Dermis blood vessel endothelial cell (primary cell): Measurements from ENCODE around the gene CPLX4. TPM values are rescaled to one million over a fixed set of nuclear protein-coding genes. Genes with fewer than 3 reads are reported as not detected.
A peak's percentile ranks its signal among the peaks of the same experiment; 100 is the strongest.

Experiments
- DNase-seq: peaks from one replicate; pipeline ENCODE4 v3.0.0; 2010
- total RNA-seq: library from RNA; depleted of rRNA; stranded (reverse); fragments of >200 nt; gene quantifications from 2 replicates; pipeline ENCODE4 v1.2.3, GENCODE V29; 2014

CPLX4 gene
- total RNA-seq: not detected in 2 replicates

GRCh38 chr18:59318460-59319050, at the start of gene CPLX4:
Gene CPLX4, minus strand, starts transcription at chr18:59318649. Its CDS starts 187 bp downstream, at chr18:59318462.
- no peak for DNase-seq

GRCh38 chr18:59360381-59360780, 41.9 kb upstream of the CPLX4 start:
- DNase-seq: no peak

GRCh38 chr18:59359576-59359952, 41.1 kb upstream of the CPLX4 start:
- DNase-seq: no peak

- peak; percentile 96 for DNase-seq
Measured at GRCh38 chr18:59358712-59359575, 40.5 kb upstream of the CPLX4 start, which contains the start of gene LMAN1. Gene LMAN1, minus strand, starts transcription at chr18:59359265. Its CDS starts 21 bp downstream, at chr18:59359244.

- DNase-seq: peak; percentile 59
Measured at GRCh38 chr18:59358414-59358711, 39.9 kb upstream of the CPLX4 start.

GRCh38 chr18:59357928-59358327, 39.5 kb upstream of the CPLX4 start:
- peak; percentile 68 for DNase-seq

- DNase-seq: no peak
Measured at GRCh38 chr18:59354731-59355130, 36.3 kb upstream of the CPLX4 start.

- DNase-seq: peak; percentile 50
Measured at GRCh38 chr18:59353079-59353680, 34.7 kb upstream of the CPLX4 start.

GRCh38 chr18:59352250-59352855, 33.9 kb upstream of the CPLX4 start:
- DNase-seq: no peak

GRCh38 chr18:59345556-59345955, 27.1 kb upstream of the CPLX4 start:
- DNase-seq: no peak

GRCh38 chr18:59344996-59345395, 26.5 kb upstream of the CPLX4 start:
- DNase-seq: no peak

GRCh38 chr18:59343926-59344325, 25.5 kb upstream of the CPLX4 start:
- no peak for DNase-seq

- DNase-seq: no peak
Measured at GRCh38 chr18:59340817-59341216, 22.4 kb upstream of the CPLX4 start.

GRCh38 chr18:59340312-59340711, 21.9 kb upstream of the CPLX4 start:
- DNase-seq: no peak

- DNase-seq: no peak
Measured at GRCh38 chr18:59332986-59333385, 14.5 kb upstream of the CPLX4 start.

GRCh38 chr18:59328683-59329082, 10.2 kb upstream of the CPLX4 start:
- DNase-seq: no peak

- no peak for DNase-seq
Measured at GRCh38 chr18:59325965-59326364, 7.5 kb upstream of the CPLX4 start.

- DNase-seq: no peak
Measured at GRCh38 chr18:59324623-59324971, 6.1 kb upstream of the CPLX4 start.

GRCh38 chr18:59323931-59324622, 5.6 kb upstream of the CPLX4 start:
- no peak for DNase-seq

- DNase-seq: no peak
Measured at GRCh38 chr18:59311631-59312030, 6.8 kb downstream of the CPLX4 start.

GRCh38 chr18:59308938-59309260, 9.6 kb downstream of the CPLX4 start:
- DNase-seq: no peak

- peak; percentile 75 for DNase-seq
Measured at GRCh38 chr18:59308248-59308937, 10.1 kb downstream of the CPLX4 start.
